HepG2 (cell line): Measurements from ENCODE around the gene NFATC1. TPM values are rescaled to one million over a fixed set of nuclear protein-coding genes. Genes with fewer than 3 reads are reported as not detected.

Experiments used
- ATAC-seq: fragments of 200-7000 bp; cut with Tn5 transposase; 3 replicates; pipeline ENCODE4 v1.9.1; 2020; ENCODE audit warnings: mild to moderate bottlenecking, moderate library complexity
- BruUV-seq: library from RNA; stranded (reverse); fragments of 400-500 nt; replicated peaks from 2 replicates; lab custom pipeline; 2021; lab: Mats Ljungman, UMichigan
- CTCF ChIA-PET: fragments of 300-600 bp; formaldehyde crosslinking; extraction: SDS; loops from one replicate; lab custom pipeline; 2021; ENCODE audit warnings: low total read pairs, inconsistent platforms, low intra/inter-chr PET ratio; lab: Yijun Ruan, JAX
- POLR2A ChIA-PET: fragments of 350-600 bp; sonication (Branson Sonifier 250); formaldehyde crosslinking; loops from one replicate; lab custom pipeline; 2020; ENCODE audit warnings: antibody characterized with exemption, inconsistent platforms; lab: Yijun Ruan, JAX
- DNase-seq: peaks from one replicate; pipeline ENCODE4 v3.0.0-alpha.2; 2015; ENCODE audit warnings: low spot score
- FAIRE-seq: peaks from 3 replicates; lab custom pipeline; 2011; peaks lifted over from hg19 to GRCh38; lab: Jason Lieb, UNC
- H2AFZ ChIP-seq: one replicate; pipeline ENCODE4 v1.6.1; 2011; ENCODE audit warnings: low read length, inconsistent platforms
- H3K27ac ChIP-seq: fragments of 300-600 bp; 3 replicates; pipeline ENCODE4 v1.8.0; 2011; ENCODE audit warnings: mixed run types, mild to moderate bottlenecking, mixed read lengths, low read length, inconsistent platforms; ENCODE audit not compliant: insufficient read depth; ENCODE audit errors: extremely low read length
- H3K27me3 ChIP-seq, 2 experiments: fragments of 200-600 bp in 1 of 2; 2 replicates in 1 of 2; 3 replicates in 1 of 2; pipeline versions ENCODE4 v1.6.0 to v1.8.0; 2011; ENCODE audit warnings: low read length in 2 of 2, mild to moderate bottlenecking in 2 of 2, moderate library complexity in 2 of 2, inconsistent platforms in 1 of 2; ENCODE audit not compliant: insufficient read depth in 2 of 2, control insufficient read depth in 1 of 2
- H3K36me3 ChIP-seq, 2 experiments: fragments of 200-600 bp in 1 of 2; replicated peaks in 1 of 2; 2 replicates in 1 of 2; 3 replicates in 1 of 2; pipeline versions ENCODE4 v1.5.1 to v1.8.0; 2011; ENCODE audit warnings: low read length in 2 of 2, inconsistent platforms in 1 of 2; ENCODE audit not compliant: insufficient read depth in 2 of 2, control insufficient read depth in 1 of 2
- H3K4me1 ChIP-seq: 2 replicates; pipeline ENCODE4 v1.5.1; 2012; ENCODE audit warnings: low read length, inconsistent platforms; ENCODE audit not compliant: insufficient read depth
- H3K4me2 ChIP-seq: 2 replicates; pipeline ENCODE4 v1.6.0; 2011; ENCODE audit warnings: low read depth, low read length, inconsistent platforms
- H3K4me3 ChIP-seq, 3 experiments: fragments of 200-600 bp in 1 of 3; sonication (generic), shearing (Covaris generic) in 1 of 3; replicated peaks in 1 of 3; 2 replicates each; pipeline ENCODE4 v1.5.1; 2011 to 2016; ENCODE audit warnings: low read length in 3 of 3, inconsistent platforms in 2 of 3, low read depth in 2 of 3, mild to moderate bottlenecking in 2 of 3, control low read depth in 1 of 3, mixed read lengths in 1 of 3; ENCODE audit not compliant: insufficient read depth in 1 of 3
- H3K79me2 ChIP-seq: one replicate; pipeline ENCODE4 v1.6.1; 2011; ENCODE audit warnings: low read length, inconsistent platforms; ENCODE audit not compliant: insufficient read depth
- H3K9ac ChIP-seq: 2 replicates; pipeline ENCODE4 v1.6.0; 2011; ENCODE audit warnings: mild to moderate bottlenecking, low read depth, low read length, inconsistent platforms; ENCODE audit not compliant: insufficient read depth
- H3K9me3 ChIP-seq: 2 replicates; pipeline ENCODE4 v1.5.1; 2012; ENCODE audit warnings: mild to moderate bottlenecking, low read length
- H4K20me1 ChIP-seq: 2 replicates; pipeline ENCODE4 v1.6.0; 2011; ENCODE audit warnings: inconsistent platforms, mild to moderate bottlenecking, low read length, moderate library complexity; ENCODE audit not compliant: insufficient read depth
- ATF3 ChIP-seq: sonication (generic); formaldehyde crosslinking; IDR thresholded peaks from 2 replicates; pipeline ENCODE4 v1.4.0; 2020; ENCODE audit warnings: missing genetic modification reagents
- HOXD1 ChIP-seq: sonication (generic); formaldehyde crosslinking; IDR thresholded peaks from 2 replicates; pipeline ENCODE4 v1.5.0; 2020; ENCODE audit warnings: missing genetic modification reagents
- TIGD3 ChIP-seq: sonication (generic); formaldehyde crosslinking; IDR thresholded peaks from 2 replicates; pipeline ENCODE4 v1.5.1; 2020; ENCODE audit warnings: mild to moderate bottlenecking, missing genetic modification reagents, borderline replicate concordance
- ZBTB42 ChIP-seq: sonication (generic); formaldehyde crosslinking; IDR thresholded peaks from 2 replicates; pipeline ENCODE4 v1.5.0; 2020; ENCODE audit warnings: mild to moderate bottlenecking, missing genetic modification reagents
- ZNF12 ChIP-seq: sonication (generic); formaldehyde crosslinking; IDR thresholded peaks from 2 replicates; pipeline ENCODE4 v1.5.0; 2020; ENCODE audit warnings: missing genetic modification reagents
- ZNF30 ChIP-seq: sonication (generic); formaldehyde crosslinking; IDR thresholded peaks from 2 replicates; pipeline ENCODE4 v1.5.0; 2020; ENCODE audit warnings: mild to moderate bottlenecking, missing genetic modification reagents
- ZSCAN9 ChIP-seq: IDR thresholded peaks from 2 replicates; pipeline ENCODE4 v1.6.1; 2016; ENCODE audit warnings: borderline replicate concordance
- WGBS: methylation state at CpG from one replicate; pipeline ENCODE4 v1.1.6; 2017; ENCODE audit warnings: low lambda C conversion rate; 5-methylcytosine and 5-hydroxymethylcytosine counted together
- in situ Hi-C: cut with HindIII; loops from 2 replicates; pipeline ENCODE4 v1.10.0; 2017; ENCODE audit warnings: low pct_unique_long_range_greater_than_20kb; ENCODE audit not compliant: extremely low pct_ligation_motif_present
- intact Hi-C: fragments of 100-400 bp; cut with micrococcal nuclease; formaldehyde crosslinking; loops from one replicate; pipeline ENCODE4 v1.10.0; 2022; ENCODE audit not compliant: unreplicated experiment
- polyA plus RNA-seq, 8 experiments: library from polyadenylated mRNA; depleted of rRNA in 3 of 8; stranded (reverse) in 7 of 8; unstranded in 1 of 8; fragments of >200 nt; fragmentation: Illumina TruSeq in 4 of 8; extraction: Trizol in 4 of 8; gene quantifications; 2 replicates each; pipeline versions ENCODE4 v1.2.1 to v1.2.3, GENCODE V29; 2011 to 2016; ENCODE audit warnings: low read depth in 4 of 8, missing spikeins in 1 of 8, mixed read lengths in 1 of 8; ENCODE audit not compliant: insufficient read depth in 1 of 8
- total RNA-seq, 5 experiments: library from RNA; depleted of rRNA; stranded (reverse); fragments of >200 nt; fragmentation: Illumina TruSeq; extraction: Trizol; gene quantifications; 2 replicates each; pipeline ENCODE4 v1.2.3, GENCODE V29; 2016; ENCODE audit warnings: low read depth in 1 of 5
- TF ChIP-seq, protein P1 (sequence below): sonication (generic); formaldehyde crosslinking; conservative IDR thresholded peaks from 2 replicates; pipeline ENCODE4 v1.8.1; 2023; ENCODE audit warnings: missing genetic modification reagents

Gene NFATC1
- total and polyA plus RNA-seq, 2 of the 13 experiments (the other 11 are each of a cell fraction or from before 2014, with no cell fraction given) = not detected

DNA sequence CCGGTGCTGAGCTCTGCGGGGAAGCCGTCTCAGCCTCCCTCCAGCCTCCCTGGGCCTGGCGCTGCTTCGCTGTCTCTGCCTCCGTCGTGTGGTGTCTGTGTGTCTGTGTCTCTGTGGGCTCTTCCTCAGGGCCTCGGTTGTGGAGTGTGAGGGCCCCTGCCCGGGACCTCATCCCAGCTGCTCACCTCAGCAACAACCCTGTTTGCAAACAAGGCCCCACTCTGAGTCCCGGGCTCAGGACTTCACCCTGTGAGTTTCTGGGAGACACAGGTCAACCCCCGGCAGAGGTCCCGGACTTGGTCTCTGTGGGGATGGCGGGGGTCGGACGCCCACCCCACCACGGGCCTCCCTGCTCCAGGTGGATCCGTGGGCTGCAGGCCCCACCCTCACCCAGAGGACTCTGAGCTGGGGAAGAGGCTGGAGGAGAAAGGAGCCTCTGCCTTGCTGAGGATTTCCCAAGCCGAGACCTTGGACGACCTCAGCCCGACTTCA lies 156.5 kb downstream of the NFATC1 start:
- H3K27me3 ChIP-seq = peaks cover 10 to 62% of the 10 kb centered on the region in 2 experiments
- WGBS = 7% methylated on average over 6 of the region's 20 CpGs
- no peak overlapping the region for H3K4me3 ChIP-seq
- no peak overlapping the region for H2AFZ ChIP-seq
- ChIA-PET CTCF (no interaction called here), POLR2A (no interaction called here)
- H4K20me1 ChIP-seq = no peaks in the 10 kb centered on the region
- H3K79me2 ChIP-seq = no peaks in the 10 kb centered on the region
- BruUV-seq = no TSS peak
- H3K4me2 ChIP-seq = no peak overlapping the region
- H3K36me3 ChIP-seq = no peaks in the 10 kb centered on the region
- TF ChIP-seq, protein P1, sequence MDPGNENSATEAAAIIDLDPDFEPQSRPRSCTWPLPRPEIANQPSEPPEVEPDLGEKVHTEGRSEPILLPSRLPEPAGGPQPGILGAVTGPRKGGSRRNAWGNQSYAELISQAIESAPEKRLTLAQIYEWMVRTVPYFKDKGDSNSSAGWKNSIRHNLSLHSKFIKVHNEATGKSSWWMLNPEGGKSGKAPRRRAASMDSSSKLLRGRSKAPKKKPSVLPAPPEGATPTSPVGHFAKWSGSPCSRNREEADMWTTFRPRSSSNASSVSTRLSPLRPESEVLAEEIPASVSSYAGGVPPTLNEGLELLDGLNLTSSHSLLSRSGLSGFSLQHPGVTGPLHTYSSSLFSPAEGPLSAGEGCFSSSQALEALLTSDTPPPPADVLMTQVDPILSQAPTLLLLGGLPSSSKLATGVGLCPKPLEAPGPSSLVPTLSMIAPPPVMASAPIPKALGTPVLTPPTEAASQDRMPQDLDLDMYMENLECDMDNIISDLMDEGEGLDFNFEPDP = no peak
- no peak for TF ChIP-seq ZNF12
- no peak for TF ChIP-seq ZNF30 (CRISPR knock-in tag)
- no peak for TF ChIP-seq ZSCAN9
- no peak for TF ChIP-seq TIGD3 (CRISPR knock-in tag)
- no peak for TF ChIP-seq ATF3
- TF ChIP-seq ZBTB42 = no peak
- TF ChIP-seq HOXD1 (CRISPR knock-in tag) = no peak
- intact Hi-C loops (no loop called here), in situ Hi-C loops (no loop called here)
- H3K9me3 ChIP-seq = no peaks in the 10 kb centered on the region
- no peak for FAIRE-seq
- no peak for DNase-seq
- H3K27ac ChIP-seq = no peak overlapping the region
- H3K9ac ChIP-seq = no peak overlapping the region
- H3K4me1 ChIP-seq = no peaks in the 10 kb centered on the region
- ATAC-seq = no peak
